Endothelial cell (in vitro differentiated cells): ENCODE results near the gene CNTNAP3. TPM values are rescaled to one million over a fixed set of nuclear protein-coding genes. Genes with fewer than 3 reads are reported as not detected.

Experiments
- total RNA-seq: library from RNA; stranded (reverse); fragmentation: NEBNext Ultra II Directional; extraction: Animal tissue kit (Norgen Biotek cat#: 25700); gene quantifications from one replicate; pipeline ENCODE4 v1.2.1, GENCODE V29; 2021; ENCODE audit not compliant: unreplicated experiment

The CNTNAP3 gene
- total RNA-seq, 1 donor from 2014 or later: 1.5 TPM

Other genes starting within 250 kb of the CNTNAP3 start
- not detected for gene SPATA31A1, start 67.5 kb upstream of the CNTNAP3 start, total RNA-seq